HG03064 (cell line): ENCODE measurements around the gene KRTAP10-10.
"Not testable (repeated sequence)": the region's sequence is repeated elsewhere in the genome, so short reads cannot be mapped to it uniquely, and the experiment has no call there.

Experiments
- ATAC-seq: cut with Tn5 transposase; IDR thresholded peaks from one replicate; pipeline ENCODE4 v1.9.1; 2021; ENCODE audit warnings: low read depth; ENCODE audit not compliant: unreplicated experiment

The KRTAP10-10 gene

GRCh38 chr21:44671911-44672310 lies 34.8 kb downstream of the KRTAP10-10 start:
- no peak for ATAC-seq

GRCh38 chr21:44677881-44678280 lies 40.7 kb downstream of the KRTAP10-10 start:
- ATAC-seq, result no peak

GRCh38 chr21:44681152-44681551 lies 44.0 kb downstream of the KRTAP10-10 start:
- no peak for ATAC-seq

- ATAC-seq, result no peak
Measured at GRCh38 chr21:44681861-44682579, 44.9 kb downstream of the KRTAP10-10 start, which contains the start of gene KRTAP12-1. Gene KRTAP12-1, minus strand, starts transcription at chr21:44682163. Its CDS starts 40 bp downstream, at chr21:44682123.

- no peak for ATAC-seq
Measured at GRCh38 chr21:44682580-44683151, 45.5 kb downstream of the KRTAP10-10 start.

- no peak for ATAC-seq
Measured at GRCh38 chr21:44684077-44684476, 46.9 kb downstream of the KRTAP10-10 start.

- no peak for ATAC-seq
Measured at GRCh38 chr21:44684483-44684882, 47.3 kb downstream of the KRTAP10-10 start.

- not testable (repeated sequence) for ATAC-seq
Measured at GRCh38 chr21:44685050-44685449, 47.9 kb downstream of the KRTAP10-10 start.

GRCh38 chr21:44686000-44686781 lies 49.0 kb downstream of the KRTAP10-10 start:
- ATAC-seq, result no peak

- ATAC-seq, result no peak
Measured at GRCh38 chr21:44686843-44687561, 49.8 kb downstream of the KRTAP10-10 start.

- ATAC-seq, result no peak
Measured at GRCh38 chr21:44687671-44688070, 50.5 kb downstream of the KRTAP10-10 start.
